NCI-H446 treated with DMSO at 0.1 percent for 48 hours (cell line): Measurements from ENCODE around the gene CLEC4F.
"Not testable (repeated sequence)": the region's sequence is repeated elsewhere in the genome, so short reads cannot be mapped to it uniquely, and the experiment has no call there.

Experiments
- DNase-seq: peaks from one replicate; lab custom pipeline; 2025; lab: John Stamatoyannopoulos, UW

The CLEC4F gene

DNA sequence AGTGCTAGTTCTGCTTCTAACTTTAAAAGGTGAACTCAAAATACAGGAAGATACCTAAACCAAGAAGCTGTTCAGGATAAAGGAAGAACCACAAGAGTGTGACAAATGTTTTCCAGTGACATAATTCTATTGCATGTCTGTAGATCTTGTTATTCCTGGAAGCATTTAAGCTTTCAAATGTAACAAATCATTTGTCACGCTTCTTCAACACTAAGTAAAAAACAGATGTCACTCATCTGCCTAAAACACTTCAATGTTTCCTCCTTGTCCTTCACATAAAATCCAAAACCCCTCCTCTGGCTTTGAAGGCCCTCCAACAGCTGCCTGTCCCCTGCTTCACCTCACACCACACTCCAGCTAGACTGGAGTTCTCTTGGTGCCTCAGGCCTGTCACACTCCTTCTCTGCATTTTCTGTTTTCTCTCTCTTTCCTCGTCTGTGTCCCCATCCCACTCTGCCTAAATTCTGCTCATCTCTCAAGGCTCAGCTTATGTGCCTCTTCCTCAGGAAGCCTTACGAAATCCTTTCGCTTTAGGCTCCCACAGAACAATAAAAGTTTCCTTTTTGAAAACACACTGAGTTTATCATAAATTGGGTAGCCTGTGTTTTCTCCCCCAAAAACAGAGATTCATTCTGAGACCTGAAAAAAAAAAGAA is 6.4 kb upstream of the CLEC4F start:
- no peak for DNase-seq

GRCh38 chr2:70823249-70823648 is 2.9 kb upstream of the CLEC4F start:
- DNase-seq = no peak

DNA sequence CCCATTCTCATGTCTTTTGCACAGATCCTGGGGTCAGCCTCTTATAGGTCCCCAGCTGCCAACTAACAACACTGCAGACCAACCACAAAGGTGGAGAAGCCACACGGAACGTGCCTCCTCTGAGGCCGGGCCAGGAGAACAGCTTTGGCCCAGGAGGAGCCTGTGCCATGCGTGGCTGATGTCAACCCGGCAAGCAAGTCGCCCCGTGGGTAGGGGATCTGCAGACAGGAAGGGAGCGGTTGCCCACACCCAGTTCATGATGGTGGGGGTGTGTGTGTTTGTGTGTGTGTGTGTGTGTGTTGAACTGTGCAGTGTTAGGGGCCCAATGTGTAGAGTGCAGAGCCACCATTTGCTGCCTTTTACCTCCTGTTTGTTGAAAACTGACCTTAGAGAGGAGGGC is 2.4 kb upstream of the CLEC4F start:
- no peak for DNase-seq

DNA sequence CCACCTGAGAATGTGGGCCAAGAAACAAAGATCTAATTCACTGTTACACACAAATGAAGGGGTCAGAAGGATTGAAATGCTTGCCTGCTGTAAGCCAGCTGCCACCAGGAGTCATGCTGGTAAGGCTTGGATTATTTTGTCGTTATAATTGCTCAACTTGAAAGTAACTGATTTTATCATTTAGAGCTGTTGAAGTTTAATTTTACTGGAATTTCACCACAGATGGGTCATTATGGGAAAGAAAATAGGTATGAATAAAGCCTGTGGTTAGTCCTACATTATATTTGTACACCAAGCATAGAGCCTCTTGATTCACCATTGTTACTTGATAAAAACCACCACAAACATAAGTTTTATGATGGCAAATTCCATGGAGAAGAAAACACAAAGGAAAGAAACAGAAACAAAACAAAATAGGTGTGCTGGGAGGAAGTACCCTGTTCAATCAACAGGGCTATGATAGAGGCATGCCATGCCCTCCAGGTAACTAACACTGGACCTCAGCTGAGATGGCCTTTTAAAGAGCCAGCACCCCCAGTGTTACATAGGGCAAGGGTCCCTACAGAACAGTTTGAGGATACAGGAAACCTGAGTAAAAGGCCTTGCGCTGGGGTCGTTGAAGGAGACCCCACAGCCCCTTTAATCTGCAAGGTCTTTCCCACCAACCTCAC is 3.0 kb downstream of the CLEC4F start:
- no peak for DNase-seq

DNA sequence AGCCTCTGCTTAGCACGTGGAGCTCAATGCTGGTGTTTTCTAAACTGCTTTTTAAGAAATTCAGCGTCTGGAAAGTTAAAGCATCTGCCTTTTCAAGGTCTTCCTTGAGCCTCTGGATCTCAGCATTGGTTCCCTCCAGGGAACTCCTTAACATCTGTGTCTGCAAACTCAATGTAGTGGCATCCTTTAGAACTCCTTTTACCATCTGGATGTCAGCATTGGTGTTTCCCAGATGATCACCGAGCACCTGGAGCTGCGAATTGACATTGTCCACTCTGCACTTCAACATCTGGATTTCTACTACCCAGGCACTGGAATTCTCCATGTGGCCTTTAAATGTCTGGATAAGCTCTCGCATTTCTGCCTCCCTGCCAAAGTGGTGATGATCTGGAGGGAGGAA is 3.7 kb downstream of the CLEC4F start:
- no peak for DNase-seq

GRCh38 chr2:70808983-70809958 is 11.1 kb downstream of the CLEC4F start:
- DNase-seq = no peak

GRCh38 chr2:70807828-70808118 is 12.6 kb downstream of the CLEC4F start:
- no peak for DNase-seq

DNA sequence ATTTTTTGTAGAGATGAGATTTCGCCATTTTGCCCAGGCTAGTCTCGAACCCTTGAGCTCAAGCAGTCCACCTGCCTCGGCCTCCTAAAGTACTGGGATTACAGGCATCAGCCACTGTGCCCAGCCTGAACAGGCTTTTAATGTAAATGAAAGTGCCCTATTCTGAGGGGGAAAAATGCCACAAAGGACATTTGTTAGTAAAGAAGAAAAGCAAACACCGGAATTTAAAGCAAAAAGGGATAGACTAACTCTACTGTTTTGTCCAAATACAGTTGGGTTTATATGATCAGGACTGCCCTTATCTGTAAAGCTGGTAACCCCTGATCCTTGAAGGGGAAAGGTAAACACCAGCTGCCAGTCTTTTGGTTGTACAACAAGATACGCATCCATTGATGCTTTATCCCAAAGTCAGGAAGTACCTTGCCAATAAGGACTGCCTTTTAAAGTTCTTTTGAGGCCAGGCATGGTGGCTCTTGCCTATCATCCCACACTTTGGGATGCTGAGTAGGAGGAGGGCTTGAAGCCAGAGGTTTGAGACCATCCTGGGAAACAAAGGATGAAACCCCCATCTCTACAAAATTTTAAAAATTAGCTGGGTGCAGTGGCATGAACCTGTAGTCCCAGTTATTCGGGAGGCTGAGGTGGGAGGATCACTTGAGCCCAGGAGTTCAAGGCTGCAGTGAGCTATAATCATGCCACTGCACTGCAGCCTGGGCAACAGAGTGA is 13.1 kb downstream of the CLEC4F start:
- no peak for DNase-seq

GRCh38 chr2:70806620-70807019 is 13.8 kb downstream of the CLEC4F start:
- no peak for DNase-seq

DNA sequence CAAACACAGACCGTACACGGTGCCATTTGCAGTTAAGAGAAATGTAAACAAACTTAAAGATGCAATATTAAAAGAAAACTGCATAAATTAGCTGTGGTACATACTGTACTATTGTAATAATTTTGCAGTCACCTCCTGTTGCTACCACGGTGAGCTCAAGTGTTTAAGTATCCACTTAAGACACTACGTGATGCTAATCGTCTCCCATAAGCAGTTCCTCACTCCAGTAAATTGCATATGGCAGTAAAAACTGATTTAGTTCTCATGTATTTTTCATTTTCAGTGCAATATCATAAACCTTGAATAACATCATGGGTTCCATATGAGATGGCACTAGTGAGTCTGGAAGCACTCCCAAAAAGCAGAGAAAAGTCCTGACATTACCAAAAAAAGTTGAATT is 14.4 kb downstream of the CLEC4F start:
- DNase-seq = no peak

- DNase-seq = no peak
Observed at GRCh38 chr2:70801607-70802263, 18.7 kb downstream of the CLEC4F start.

- no peak for DNase-seq
Observed at GRCh38 chr2:70799706-70800105, 20.7 kb downstream of the CLEC4F start.

DNA sequence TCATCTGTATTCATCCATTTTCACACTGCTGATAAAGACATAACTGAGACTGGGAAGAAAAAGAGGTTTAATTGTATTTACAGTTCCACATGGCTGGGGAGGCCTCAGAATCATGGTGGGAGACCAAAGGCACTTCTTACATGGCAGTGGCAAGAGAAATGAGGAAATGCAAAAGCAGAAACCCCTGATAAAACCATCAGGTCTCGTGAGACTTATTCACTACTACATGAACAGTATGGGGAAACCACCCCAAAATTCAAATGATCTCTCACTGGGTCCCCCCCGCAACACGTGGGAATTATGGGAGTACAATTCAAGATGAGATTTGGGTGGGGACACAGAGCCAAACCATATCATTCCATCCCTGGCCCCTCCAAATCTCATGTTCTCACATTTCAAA is 22.4 kb downstream of the CLEC4F start:
- not testable (repeated sequence) for DNase-seq

DNA sequence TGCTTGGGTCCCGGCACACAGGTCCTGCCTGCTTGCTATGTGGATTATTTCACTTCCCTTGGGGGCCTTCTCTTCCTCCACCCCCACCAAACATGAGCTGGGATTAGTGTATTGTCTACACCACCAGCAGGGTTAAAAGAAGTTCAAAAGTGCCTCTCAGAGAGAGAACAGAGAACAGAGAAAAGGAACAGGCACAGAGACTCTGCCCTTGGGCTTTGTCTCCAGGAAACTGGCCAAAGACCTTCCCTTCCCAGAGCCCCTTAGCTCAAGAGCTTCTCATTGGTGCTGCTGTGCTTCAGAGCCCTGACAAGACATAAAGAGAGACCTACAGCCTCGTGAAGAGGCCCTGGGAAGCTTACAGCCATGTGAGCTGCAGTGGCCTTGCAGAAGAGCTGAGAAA is 22.9 kb downstream of the CLEC4F start:
- no peak for DNase-seq

GRCh38 chr2:70796262-70796661 is 24.1 kb downstream of the CLEC4F start:
- no peak for DNase-seq

DNA sequence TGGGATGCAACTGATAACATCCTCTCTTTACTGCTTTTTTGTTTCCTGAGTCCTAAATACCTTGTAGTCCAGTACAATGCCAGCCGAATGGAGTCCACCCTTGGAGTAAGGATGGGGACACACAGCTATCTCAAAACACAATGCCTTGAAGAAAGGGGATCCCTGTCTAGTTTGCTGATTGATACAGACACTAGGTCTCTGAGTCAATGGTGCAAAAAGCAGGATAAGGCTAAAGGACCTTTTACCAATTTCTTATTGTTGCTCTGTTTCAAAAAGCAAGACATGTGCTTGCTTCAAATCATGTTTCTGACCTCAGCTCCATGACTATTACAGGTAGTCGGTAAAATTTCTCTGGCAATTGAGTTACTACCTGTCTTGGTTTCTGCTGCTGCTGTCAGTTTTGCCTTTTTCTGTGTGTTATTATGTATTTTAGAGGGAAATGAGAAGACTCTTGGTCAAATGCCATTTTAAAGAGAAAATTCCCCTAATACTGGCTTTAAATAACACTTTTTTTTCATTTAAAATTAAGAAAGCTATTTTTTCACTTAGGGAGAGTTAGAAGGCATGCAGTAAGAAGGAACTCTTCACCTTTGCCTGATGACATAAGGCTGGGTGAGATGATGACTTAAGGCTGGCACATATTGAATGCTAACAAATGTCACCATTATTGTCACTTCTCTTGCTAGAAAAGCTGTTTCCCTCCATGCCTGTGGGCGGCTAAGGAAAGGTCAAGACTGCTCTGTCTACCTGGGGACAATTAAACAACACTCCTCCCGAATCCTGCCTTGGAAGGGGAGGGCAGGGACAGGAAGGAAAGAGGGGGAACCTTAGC is 25.0 kb downstream of the CLEC4F start:
- no peak for DNase-seq

DNA sequence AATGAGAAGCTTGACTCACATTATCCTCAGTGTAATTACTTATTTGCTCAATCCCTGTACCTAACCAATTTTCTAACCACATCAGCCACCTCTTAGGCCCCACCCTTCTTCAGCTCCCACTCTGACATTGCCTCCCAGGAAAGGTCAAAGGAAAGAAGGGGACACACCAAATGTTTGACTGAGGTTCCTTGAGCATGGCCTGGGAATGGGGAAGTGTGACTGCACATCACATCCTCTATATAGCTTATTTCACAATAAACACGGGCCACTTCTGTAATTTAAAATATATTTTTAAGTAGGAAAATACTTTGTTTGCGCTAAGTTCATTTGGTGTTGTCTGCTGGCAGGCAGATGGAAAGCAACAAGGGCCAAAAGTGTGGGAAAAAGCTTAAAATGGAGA is 26.9 kb downstream of the CLEC4F start:
- no peak for DNase-seq

- DNase-seq = no peak
Observed at GRCh38 chr2:70790136-70790828, 30.1 kb downstream of the CLEC4F start, which contains the start of gene FIGLA. FIGLA (minus strand) TSS chr2:70790643; CDS start chr2:70790638, 5 bp downstream.

DNA sequence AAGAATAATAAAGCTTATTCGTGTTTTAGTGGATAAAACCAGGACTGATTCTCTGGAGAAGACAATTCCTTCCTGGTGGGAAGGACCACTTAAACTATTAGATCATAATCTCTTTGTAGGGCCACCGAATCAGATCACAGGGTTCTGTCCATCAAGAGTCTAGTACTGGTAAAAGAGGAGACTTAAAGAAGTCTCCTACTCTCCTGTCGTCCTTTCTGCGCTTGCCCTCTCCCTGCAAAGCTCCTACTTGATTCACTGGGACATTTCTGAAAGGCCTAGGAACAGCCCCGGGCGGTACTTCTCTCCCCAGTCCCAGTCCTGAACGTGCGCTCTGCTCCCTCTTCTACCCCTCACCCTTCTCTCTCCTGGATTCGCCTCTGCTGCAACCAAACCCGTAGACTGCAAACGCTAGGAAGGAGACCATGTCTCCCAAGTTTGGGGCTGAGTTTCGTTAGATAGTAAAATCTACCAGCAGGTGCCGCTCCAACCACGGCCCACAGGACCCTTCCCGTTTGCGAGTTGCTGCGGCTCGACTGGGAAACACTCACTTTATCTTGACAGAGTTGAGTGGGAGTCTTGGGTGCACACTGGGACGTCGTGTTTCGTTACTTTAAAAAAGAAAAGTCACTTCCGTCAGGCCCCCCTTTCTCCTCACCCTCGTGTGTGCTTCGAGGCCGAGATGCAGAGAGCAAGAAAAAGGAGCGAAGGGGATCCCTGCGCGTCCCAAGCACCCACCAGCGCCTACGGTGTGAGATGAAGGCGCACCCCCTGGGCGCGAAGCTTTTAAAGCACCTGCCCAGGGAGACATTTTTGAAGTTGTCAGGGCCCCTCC is 30.9 kb downstream of the CLEC4F start:
- DNase-seq = no peak
